ENCODE results near the gene TSPAN4. TPM values are rescaled to one million over a fixed set of nuclear protein-coding genes. Genes with fewer than 3 reads are reported as not detected.

TSPAN4 gene
- total RNA-seq, 1 experiment from 2014 or later: 43.6 TPM

DNA sequence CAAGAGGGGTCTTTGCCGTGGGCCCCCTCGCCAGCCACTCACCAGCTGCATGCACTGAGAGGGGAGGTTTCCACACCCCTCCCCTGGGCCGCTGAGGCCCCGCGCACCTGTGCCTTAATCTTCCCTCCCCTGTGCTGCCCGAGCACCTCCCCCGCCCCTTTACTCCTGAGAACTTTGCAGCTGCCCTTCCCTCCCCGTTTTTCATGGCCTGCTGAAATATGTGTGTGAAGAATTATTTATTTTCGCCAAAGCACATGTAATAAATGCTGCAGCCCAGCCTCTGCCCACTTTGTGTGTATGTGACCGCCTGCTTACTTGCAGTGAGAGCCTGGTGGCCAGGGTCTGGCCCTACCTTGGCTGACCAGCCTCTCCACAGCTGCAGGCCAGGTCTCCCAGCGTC, 17.7 kb upstream of the TSPAN4 start:
- BruUV-seq (replicated peaks): no TSS peak
- TF ChIP-seq, protein P1, sequence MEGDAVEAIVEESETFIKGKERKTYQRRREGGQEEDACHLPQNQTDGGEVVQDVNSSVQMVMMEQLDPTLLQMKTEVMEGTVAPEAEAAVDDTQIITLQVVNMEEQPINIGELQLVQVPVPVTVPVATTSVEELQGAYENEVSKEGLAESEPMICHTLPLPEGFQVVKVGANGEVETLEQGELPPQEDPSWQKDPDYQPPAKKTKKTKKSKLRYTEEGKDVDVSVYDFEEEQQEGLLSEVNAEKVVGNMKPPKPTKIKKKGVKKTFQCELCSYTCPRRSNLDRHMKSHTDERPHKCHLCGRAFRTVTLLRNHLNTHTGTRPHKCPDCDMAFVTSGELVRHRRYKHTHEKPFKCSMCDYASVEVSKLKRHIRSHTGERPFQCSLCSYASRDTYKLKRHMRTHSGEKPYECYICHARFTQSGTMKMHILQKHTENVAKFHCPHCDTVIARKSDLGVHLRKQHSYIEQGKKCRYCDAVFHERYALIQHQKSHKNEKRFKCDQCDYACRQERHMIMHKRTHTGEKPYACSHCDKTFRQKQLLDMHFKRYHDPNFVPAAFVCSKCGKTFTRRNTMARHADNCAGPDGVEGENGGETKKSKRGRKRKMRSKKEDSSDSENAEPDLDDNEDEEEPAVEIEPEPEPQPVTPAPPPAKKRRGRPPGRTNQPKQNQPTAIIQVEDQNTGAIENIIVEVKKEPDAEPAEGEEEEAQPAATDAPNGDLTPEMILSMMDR (conservative IDR thresholded peaks at IDR 0.05): no peak
- TF ChIP-seq EZH2 (IDR thresholded peaks at IDR 0.05; ENCODE audit: low read depth): no peak
- CTCF ChIA-PET: no interaction called here
- Histone ChIP-seq H3K9me2 (ENCODE audit: insufficient read depth) (no peaks in the 10 kb centered on the region), H3K4me2 (peak overlapping the region; percentile 84), H3K79me2 (ENCODE audit: low read depth) (peaks cover 19% of the 10 kb centered on the region), H3K36me3 (ENCODE audit: low read depth) (no peaks in the 10 kb centered on the region), H3K4me1 (replicated peaks; ENCODE audit: insufficient read depth) (peaks cover 33% of the 10 kb centered on the region), H3K27ac (no peak overlapping the region), H3K27me3 (ENCODE audit: insufficient read depth, low read depth) (no peaks in the 10 kb centered on the region), H3K4me3 (no peak overlapping the region), H3F3A (ENCODE audit: insufficient read depth, low read depth) (peaks cover 14% of the 10 kb centered on the region; the same call in 1 of the 2 replicates), H3K9me3 (ENCODE audit: insufficient read depth, low read depth) (no peaks in the 10 kb centered on the region), H2AFZ (no peak overlapping the region), H4K20me1 (ENCODE audit: insufficient read depth) (peaks cover 26% of the 10 kb centered on the region)
- DNase-seq: peak in 1 of 2 experiments; percentile 0
- POLR2A ChIA-PET (ENCODE audit: unreplicated experiment): no interaction called here
- intact Hi-C loops (cut with micrococcal nuclease; ENCODE audit: unreplicated experiment): no loop called here

DNA sequence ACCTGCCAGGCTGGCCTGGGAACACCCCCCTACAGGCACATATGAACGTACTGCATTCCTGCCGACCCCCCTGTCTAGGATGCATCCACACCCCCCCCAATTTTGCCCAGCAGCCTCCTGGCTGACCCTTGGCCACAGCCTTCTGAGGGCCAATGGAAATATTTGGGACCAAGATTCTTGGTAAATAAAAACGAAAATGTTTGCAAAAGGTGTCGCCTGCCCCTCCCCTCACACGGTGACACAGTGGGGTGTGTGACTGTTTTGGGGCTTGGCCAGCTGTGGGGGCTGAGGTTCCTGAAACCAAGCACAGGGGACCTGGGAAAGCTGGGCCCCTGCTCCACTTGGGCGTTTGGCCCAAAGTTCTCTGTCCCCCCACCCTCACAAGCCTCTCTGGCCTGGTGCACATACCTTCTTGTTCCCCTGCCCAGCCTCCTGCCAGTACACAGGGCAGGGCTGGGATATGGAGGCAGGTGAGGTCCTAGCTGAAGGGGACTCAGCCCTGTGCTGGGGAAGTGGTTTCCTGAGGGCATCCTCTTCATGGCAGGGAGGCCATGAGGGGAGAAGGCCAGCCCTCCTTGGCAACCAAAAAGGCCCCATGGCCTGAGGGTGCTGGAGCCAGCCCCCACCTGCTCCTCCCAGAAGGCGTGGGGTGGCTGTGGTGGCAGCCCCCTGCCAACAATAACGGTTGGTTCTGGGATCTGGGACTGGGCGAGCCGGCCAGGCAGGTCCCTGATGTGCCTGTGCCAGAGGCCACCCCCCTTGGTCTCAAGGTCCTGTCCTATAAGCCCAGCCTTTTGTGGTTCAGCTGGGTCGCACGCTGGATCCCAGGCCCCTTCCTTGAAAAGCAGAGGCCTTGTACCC, 17.1 kb upstream of the TSPAN4 start:
- no TSS peak for BruUV-seq (replicated peaks)
- Histone ChIP-seq H2AFZ (no peak overlapping the region), H3K9me3 (ENCODE audit: insufficient read depth, low read depth) (no peaks in the 10 kb centered on the region), H3K9me2 (ENCODE audit: insufficient read depth) (no peaks in the 10 kb centered on the region), H3K4me3 (no peak overlapping the region), H3K4me2 (peak overlapping the region; percentile 84), H3K4me1 (replicated peaks; ENCODE audit: insufficient read depth) (peaks cover 32% of the 10 kb centered on the region), H3F3A (ENCODE audit: insufficient read depth, low read depth) (peaks cover 11% of the 10 kb centered on the region; the same call in 1 of the 2 replicates), H3K27ac (peak overlapping the region; percentile 44), H3K79me2 (ENCODE audit: low read depth) (peaks cover 13% of the 10 kb centered on the region), H3K27me3 (ENCODE audit: insufficient read depth, low read depth) (no peaks in the 10 kb centered on the region), H4K20me1 (ENCODE audit: insufficient read depth) (peaks cover 21% of the 10 kb centered on the region), H3K36me3 (ENCODE audit: low read depth) (no peaks in the 10 kb centered on the region)
- ChIA-PET CTCF (no interaction called here), POLR2A (ENCODE audit: unreplicated experiment) (no interaction called here)
- peak; percentile 56 to 58 for DNase-seq
- intact Hi-C loops (cut with micrococcal nuclease; ENCODE audit: unreplicated experiment): no loop called here
- TF ChIP-seq EZH2 (IDR thresholded peaks at IDR 0.05; ENCODE audit: low read depth): no peak

DNA sequence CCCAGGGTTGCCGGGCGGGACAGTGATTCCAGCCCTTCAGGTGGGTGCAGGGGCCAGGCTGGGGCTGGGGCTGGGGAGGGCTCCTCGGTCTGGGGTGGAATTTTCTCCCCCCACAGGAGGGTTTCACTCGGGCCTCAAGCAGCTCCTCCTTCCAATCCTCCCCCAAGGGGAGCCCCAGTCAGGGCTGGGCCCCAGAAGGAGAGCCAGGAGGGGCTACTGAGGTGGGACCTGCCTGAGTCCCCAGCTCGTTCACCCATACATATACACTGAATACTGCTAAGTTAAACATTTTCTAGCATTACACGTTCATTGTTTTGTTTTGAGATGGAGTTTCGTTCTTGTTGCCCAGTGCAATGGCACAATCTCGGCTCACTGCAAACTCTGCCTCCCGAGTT, 16.4 kb upstream of the TSPAN4 start:
- Histone ChIP-seq H3K27me3 (ENCODE audit: insufficient read depth, low read depth) (no peaks in the 10 kb centered on the region), H3K4me3 (peak overlapping the region; percentile 57; the same call in 1 of the 2 replicates), H3K4me2 (peak overlapping the region; percentile 84), H3K36me3 (ENCODE audit: low read depth) (no peaks in the 10 kb centered on the region), H2AFZ (no peak overlapping the region), H3K4me1 (replicated peaks; ENCODE audit: insufficient read depth) (peaks cover 27% of the 10 kb centered on the region), H3K79me2 (ENCODE audit: low read depth) (peaks cover 9% of the 10 kb centered on the region), H3F3A (ENCODE audit: insufficient read depth, low read depth) (peaks cover 8% of the 10 kb centered on the region; the same call in 1 of the 2 replicates), H3K9me3 (ENCODE audit: insufficient read depth, low read depth) (no peaks in the 10 kb centered on the region), H3K9me2 (ENCODE audit: insufficient read depth) (no peaks in the 10 kb centered on the region), H3K27ac (no peak overlapping the region), H4K20me1 (ENCODE audit: insufficient read depth) (peaks cover 16% of the 10 kb centered on the region)
- ChIA-PET POLR2A (ENCODE audit: unreplicated experiment) (no interaction called here), CTCF (no interaction called here)
- BruUV-seq (replicated peaks): no TSS peak
- intact Hi-C loops (cut with micrococcal nuclease; ENCODE audit: unreplicated experiment): no loop called here
- DNase-seq: peak in 1 of 2 experiments; percentile 16
- TF ChIP-seq, protein P1 (conservative IDR thresholded peaks at IDR 0.05): no peak
- no peak for TF ChIP-seq EZH2 (IDR thresholded peaks at IDR 0.05; ENCODE audit: low read depth)

Measured in PC-9 (cell line).